K562 (cell line): Measurements from ENCODE around the gene MED31. TPM values are rescaled to one million over a fixed set of nuclear protein-coding genes. Genes with fewer than 3 reads are reported as not detected.
A peak's percentile ranks its signal among the peaks of the same experiment; 100 is the strongest.

Experiments used
- CBX2 ChIP-seq: fragments of 200-600 bp; sonication (generic); IDR thresholded peaks from one replicate; pipeline ENCODE4 v1.6.1; 2012; ENCODE audit warnings: mild to moderate bottlenecking, low read length, inconsistent platforms; ENCODE audit not compliant: insufficient read depth, poor library complexity, severe bottlenecking
- CTCF ChIP-seq, 3 experiments: IDR thresholded peaks in 2 of 3; conservative IDR thresholded peaks in 1 of 3; 2 replicates each; pipeline ENCODE4 v1.5.1; 2011 to 2012; ENCODE audit warnings: low read length in 3 of 3, mild to moderate bottlenecking in 3 of 3, control low read depth in 2 of 3, improper control_type of control experiment in 1 of 3, inconsistent platforms in 1 of 3, low read depth in 1 of 3, mixed read lengths in 1 of 3, moderate library complexity in 1 of 3; ENCODE audit not compliant: insufficient read depth in 2 of 3
- ERF ChIP-seq: fragments of 450-650 bp; formaldehyde crosslinking; IDR thresholded peaks from 2 replicates; pipeline ENCODE4 v1.4.0; 2020; ENCODE audit warnings: mild to moderate bottlenecking, mixed read lengths
- ESRRA ChIP-seq: fragments of 450-650 bp; IDR thresholded peaks from 2 replicates; pipeline ENCODE4 v1.6.1; 2014; ENCODE audit warnings: low read depth, mild to moderate bottlenecking, moderate library complexity, borderline replicate concordance
- HES1 ChIP-seq: fragments of 450-650 bp; IDR thresholded peaks from 2 replicates; pipeline ENCODE4 v1.6.1; 2016; ENCODE audit warnings: low read depth, mild to moderate bottlenecking, moderate library complexity
- L3MBTL2 ChIP-seq: fragments of 450-650 bp; IDR thresholded peaks from 2 replicates; pipeline ENCODE4 v1.6.1; 2016; ENCODE audit warnings: mild to moderate bottlenecking, moderate library complexity
- NCOA1 ChIP-seq: fragments of 450-650 bp; IDR thresholded peaks from 2 replicates; pipeline ENCODE4 v1.6.1; 2016; ENCODE audit warnings: low read depth
- NCOA4 ChIP-seq: fragments of 450-650 bp; IDR thresholded peaks from 2 replicates; pipeline ENCODE4 v1.6.1; 2018; ENCODE audit warnings: mild to moderate bottlenecking; ENCODE audit not compliant: partially characterized antibody
- OTX1 ChIP-seq: fragments of 450-650 bp; formaldehyde crosslinking; IDR thresholded peaks from 2 replicates; pipeline ENCODE4 v1.4.0; 2022; ENCODE audit warnings: mild to moderate bottlenecking
- POLR2G ChIP-seq: fragments of 200-400 bp; formaldehyde crosslinking; IDR thresholded peaks from 2 replicates; pipeline ENCODE4 v1.6.1; 2017; ENCODE audit warnings: low read depth, mild to moderate bottlenecking, antibody characterized with exemption, low read length, moderate library complexity
- POU5F1 ChIP-seq: fragments of 150-350 bp; IDR thresholded peaks from 2 replicates; pipeline ENCODE4 v1.6.1; 2014; ENCODE audit warnings: borderline replicate concordance, low read length, low read depth, mild to moderate bottlenecking; ENCODE audit not compliant: partially characterized antibody
- RAD51 ChIP-seq: fragments of 450-650 bp; IDR thresholded peaks from 2 replicates; pipeline ENCODE4 v1.7.1; 2016; ENCODE audit warnings: low read depth, mild to moderate bottlenecking, borderline replicate concordance
- RBBP5 ChIP-seq: fragments of 200-600 bp; sonication (generic); IDR thresholded peaks from 2 replicates; pipeline ENCODE4 v1.6.1; 2012; ENCODE audit warnings: borderline replicate concordance, mild to moderate bottlenecking, low read length, control low read depth, inconsistent platforms; ENCODE audit not compliant: insufficient read depth, poor library complexity, severe bottlenecking
- RBFOX2 ChIP-seq: fragments of 200-400 bp; formaldehyde crosslinking; IDR thresholded peaks from 2 replicates; pipeline ENCODE4 v1.6.1; 2017; ENCODE audit warnings: low read depth, mild to moderate bottlenecking, low read length, moderate library complexity
- SMAD1 ChIP-seq: fragments of 150-350 bp; IDR thresholded peaks from 2 replicates; pipeline ENCODE4 v1.6.1; 2014; ENCODE audit warnings: low read length, low read depth; ENCODE audit not compliant: partially characterized antibody
- STAT5B ChIP-seq: fragments of 250-450 bp; sonication (Bioruptor Pico); IDR thresholded peaks from 2 replicates; pipeline ENCODE4 v1.8.0; 2021; ENCODE audit warnings: mild to moderate bottlenecking, inconsistent platforms
- YBX1 ChIP-seq: fragments of 450-650 bp; IDR thresholded peaks from 2 replicates; pipeline ENCODE4 v1.7.1; 2016; ENCODE audit warnings: mild to moderate bottlenecking
- ZC3H8 ChIP-seq: fragments of 450-650 bp; IDR thresholded peaks from 2 replicates; pipeline ENCODE4 v1.6.1; 2017
- ZKSCAN1 ChIP-seq: fragments of 150-350 bp; IDR thresholded peaks from 2 replicates; pipeline ENCODE4 v1.6.1; 2016; ENCODE audit warnings: low read depth, low read length
- ZNF253 ChIP-seq: fragments of 250-450 bp; sonication (Bioruptor Pico); conservative IDR thresholded peaks from 2 replicates; pipeline ENCODE4 v1.6.1; 2021; ENCODE audit warnings: mild to moderate bottlenecking
- ZNF583 ChIP-seq: fragments of 250-450 bp; sonication (Bioruptor Pico); IDR thresholded peaks from 2 replicates; pipeline ENCODE4 v1.4.0; 2020
- ZNF77 ChIP-seq: fragments of 250-450 bp; sonication (Bioruptor Pico); IDR thresholded peaks from 2 replicates; pipeline ENCODE4 v1.5.0; 2020
- polyA plus RNA-seq, 8 experiments: library from polyadenylated mRNA; depleted of rRNA in 4 of 8; stranded (reverse) in 5 of 8; unstranded in 3 of 8; fragments of >200 nt; fragmentation: Nextera tagmentation in 2 of 8; fragmentation: Illumina TruSeq in 1 of 8; extraction: Ambion mirVana in 2 of 8; extraction: Trizol in 1 of 8; gene quantifications; 2 replicates each; pipeline versions ENCODE4 v1.2.1 to v1.2.3, GENCODE V29; 2011 to 2014; ENCODE audit warnings: inconsistent platforms in 1 of 8, missing spikeins in 1 of 8
- total RNA-seq, 7 experiments: library from RNA; depleted of rRNA in 6 of 7; stranded (reverse); fragments of >200 nt in 6 of 7; fragmentation: Illumina TruSeq in 2 of 7; extraction: Trizol in 2 of 7; gene quantifications; 2 replicates each; pipeline versions ENCODE4 v1.2.1 to v1.2.3, GENCODE V29; 2011 to 2021; ENCODE audit warnings: low replicate concordance in 1 of 7
- TF ChIP-seq, protein P1 (sequence below), 2 experiments: fragments of 200-800 bp in 1 of 2; sonication (Bioruptor generic) in 1 of 2; sonication (generic) in 1 of 2; formaldehyde crosslinking in 1 of 2; IDR thresholded peaks in 1 of 2; conservative IDR thresholded peaks in 1 of 2; 2 replicates each; pipeline versions ENCODE4 v1.5.0 to v1.6.1; 2016 to 2020; ENCODE audit warnings: missing compliant biosample characterization in 1 of 2, missing genetic modification characterization in 1 of 2, missing genetic modification reagents in 1 of 2
- TF ChIP-seq, protein P2 (sequence below): fragments of 450-650 bp; formaldehyde crosslinking; IDR thresholded peaks from 2 replicates; pipeline ENCODE4 v1.4.0; 2022; ENCODE audit warnings: missing genetic modification characterization

MED31 gene
- total and polyA plus RNA-seq, 9 of the 15 experiments (the other 6 are each of a cell fraction or from before 2014, with no cell fraction given), result 6.4 to 39.9 (median 14.6) TPM

GRCh38 chr17:6640536-6641246, 10.7 kb downstream of the MED31 start, which contains the start of the genes KIAA0753 and TXNDC17 (continued):
- no peak for TF ChIP-seq RAD51
- no peak for TF ChIP-seq HES1
- no peak for TF ChIP-seq YBX1
- TF ChIP-seq, protein P1, sequence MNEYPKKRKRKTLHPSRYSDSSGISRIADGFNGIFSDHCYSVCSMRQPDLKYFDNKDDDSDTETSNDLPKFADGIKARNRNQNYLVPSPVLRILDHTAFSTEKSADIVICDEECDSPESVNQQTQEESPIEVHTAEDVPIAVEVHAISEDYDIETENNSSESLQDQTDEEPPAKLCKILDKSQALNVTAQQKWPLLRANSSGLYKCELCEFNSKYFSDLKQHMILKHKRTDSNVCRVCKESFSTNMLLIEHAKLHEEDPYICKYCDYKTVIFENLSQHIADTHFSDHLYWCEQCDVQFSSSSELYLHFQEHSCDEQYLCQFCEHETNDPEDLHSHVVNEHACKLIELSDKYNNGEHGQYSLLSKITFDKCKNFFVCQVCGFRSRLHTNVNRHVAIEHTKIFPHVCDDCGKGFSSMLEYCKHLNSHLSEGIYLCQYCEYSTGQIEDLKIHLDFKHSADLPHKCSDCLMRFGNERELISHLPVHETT (CRISPR knock-in tag; conservative IDR thresholded peaks at IDR 0.05 in 1 of 2, IDR thresholded peaks at IDR 0.05 in 1 of 2), result peak in 1 of 2 experiments; percentile 51; a peak in 1 of 4 replicates
- TF ChIP-seq ERF, result no peak
- no peak for TF ChIP-seq ZNF77 (CRISPR knock-in tag)
- no peak for TF ChIP-seq STAT5B (CRISPR knock-in tag)
- TF ChIP-seq CBX2, result no peak
- no peak for TF ChIP-seq NCOA1
- TF ChIP-seq POU5F1, result peak; percentile 79
- TF ChIP-seq, protein P2, sequence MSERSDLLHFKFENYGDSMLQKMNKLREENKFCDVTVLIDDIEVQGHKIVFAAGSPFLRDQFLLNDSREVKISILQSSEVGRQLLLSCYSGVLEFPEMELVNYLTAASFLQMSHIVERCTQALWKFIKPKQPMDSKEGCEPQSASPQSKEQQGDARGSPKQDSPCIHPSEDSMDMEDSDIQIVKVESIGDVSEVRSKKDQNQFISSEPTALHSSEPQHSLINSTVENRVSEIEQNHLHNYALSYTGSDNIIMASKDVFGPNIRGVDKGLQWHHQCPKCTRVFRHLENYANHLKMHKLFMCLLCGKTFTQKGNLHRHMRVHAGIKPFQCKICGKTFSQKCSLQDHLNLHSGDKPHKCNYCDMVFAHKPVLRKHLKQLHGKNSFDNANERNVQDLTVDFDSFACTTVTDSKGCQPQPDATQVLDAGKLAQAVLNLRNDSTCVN (CRISPR knock-in tag), result no peak
- peak; percentile 74 for TF ChIP-seq RBBP5
- no peak for TF ChIP-seq CTCF (IDR thresholded peaks at IDR 0.05 in 2 of 3, conservative IDR thresholded peaks at IDR 0.05 in 1 of 3; ENCODE audit: insufficient read depth in 2 of 3, low read depth in 1 of 3, low read length in 3 of 3)
- no peak for TF ChIP-seq NCOA4
- TF ChIP-seq ESRRA, result 0 out of 2 replicates have a peak, but pooled peaks have one; percentile 24
- no peak for TF ChIP-seq ZC3H8
- TF ChIP-seq ZNF583, result no peak
- TF ChIP-seq OTX1 (CRISPR knock-in tag), result no peak
- peak; percentile 72 for TF ChIP-seq L3MBTL2
- TF ChIP-seq ZNF253 (CRISPR knock-in tag), result no peak
- TF ChIP-seq RBFOX2, result peak; percentile 97
- peak; percentile 98 for TF ChIP-seq POLR2G
- TF ChIP-seq SMAD1, result peak; percentile 32
- no peak for TF ChIP-seq ZKSCAN1
